H9 (cell line): ENCODE measurements around the gene DGKG. TPM values are rescaled to one million over a fixed set of nuclear protein-coding genes. Genes with fewer than 3 reads are reported as not detected.

ENCODE experiments used
- DNase-seq: peaks from one replicate; pipeline ENCODE4 v3.0.0-alpha.2; 2017
- H2AFZ ChIP-seq: one replicate; pipeline ENCODE4 v1.6.1; 2013; ENCODE audit warnings: mild to moderate bottlenecking, low read length, control low read depth, moderate library complexity
- H2AK5ac ChIP-seq: 2 replicates; pipeline ENCODE4 v1.6.1; 2013; ENCODE audit warnings: low read length, control low read depth, mixed read lengths; ENCODE audit not compliant: insufficient read length
- H2BK120ac ChIP-seq: one replicate; pipeline ENCODE4 v1.6.1; 2013; ENCODE audit warnings: low read depth, mild to moderate bottlenecking, low read length, control low read depth, inconsistent platforms; ENCODE audit not compliant: poor library complexity, severe bottlenecking
- H2BK12ac ChIP-seq: 2 replicates; pipeline ENCODE4 v1.6.1; 2013; ENCODE audit warnings: low read length, control low read depth, mixed read lengths, low read depth; ENCODE audit not compliant: insufficient read length
- H2BK15ac ChIP-seq: 2 replicates; pipeline ENCODE4 v1.6.1; 2013; ENCODE audit warnings: low read depth, low read length, control low read depth
- H2BK20ac ChIP-seq: one replicate; pipeline ENCODE4 v1.6.1; 2013; ENCODE audit warnings: low read depth, mild to moderate bottlenecking, low read length, control low read depth, inconsistent platforms; ENCODE audit not compliant: poor library complexity, severe bottlenecking
- H2BK5ac ChIP-seq: 2 replicates; pipeline ENCODE4 v1.6.1; 2013; ENCODE audit warnings: low read length, control low read depth, mixed read lengths; ENCODE audit not compliant: insufficient read length
- H3K14ac ChIP-seq: 2 replicates; pipeline ENCODE4 v1.6.1; 2013; ENCODE audit warnings: low read length, control low read depth; ENCODE audit not compliant: insufficient read depth
- H3K18ac ChIP-seq: 2 replicates; pipeline ENCODE4 v1.6.1; 2013; ENCODE audit warnings: low read depth, mild to moderate bottlenecking, mixed read lengths, low read length, control low read depth; ENCODE audit not compliant: insufficient read length
- H3K23ac ChIP-seq: 2 replicates; pipeline ENCODE4 v1.6.1; 2013; ENCODE audit warnings: low read length, control low read depth, mixed read lengths, low read depth; ENCODE audit not compliant: insufficient read length
- H3K23me2 ChIP-seq: 2 replicates; pipeline ENCODE4 v1.6.1; 2013; ENCODE audit warnings: low read depth, mild to moderate bottlenecking, mixed read lengths, low read length, control low read depth; ENCODE audit not compliant: insufficient read length, poor library complexity, severe bottlenecking
- H3K27ac ChIP-seq: 2 replicates; pipeline ENCODE4 v1.5.1; 2013; ENCODE audit warnings: low read length, control low read depth, mixed read lengths, low read depth; ENCODE audit not compliant: insufficient read length
- H3K27me3 ChIP-seq: 2 replicates; pipeline ENCODE4 v1.6.1; 2013; ENCODE audit warnings: low read length, control low read depth, inconsistent platforms; ENCODE audit not compliant: insufficient read depth
- H3K4ac ChIP-seq: 2 replicates; pipeline ENCODE4 v1.6.1; 2013; ENCODE audit warnings: low read depth, mild to moderate bottlenecking, control low read depth, inconsistent platforms, low read length, moderate library complexity
- H3K4me1 ChIP-seq: 2 replicates; pipeline ENCODE4 v1.6.1; 2013; ENCODE audit warnings: low read length, control low read depth, inconsistent platforms; ENCODE audit not compliant: insufficient read depth
- H3K4me2 ChIP-seq: 2 replicates; pipeline ENCODE4 v1.6.1; 2013; ENCODE audit warnings: low read length, control low read depth, mixed read lengths; ENCODE audit not compliant: insufficient read length, insufficient read depth
- H3K56ac ChIP-seq: 2 replicates; pipeline ENCODE4 v1.6.1; 2013; ENCODE audit warnings: low read depth, mild to moderate bottlenecking, mixed read lengths, low read length, control low read depth; ENCODE audit not compliant: insufficient read length
- H3K79me1 ChIP-seq: 2 replicates; pipeline ENCODE4 v1.6.1; 2013; ENCODE audit warnings: low read depth, mild to moderate bottlenecking, moderate library complexity, low read length, control low read depth, inconsistent platforms; ENCODE audit not compliant: insufficient read depth, poor library complexity, severe bottlenecking
- H3K79me2 ChIP-seq: 2 replicates; pipeline ENCODE4 v1.6.1; 2013; ENCODE audit warnings: low read length, control low read depth, inconsistent platforms; ENCODE audit not compliant: insufficient read depth
- H3K9ac ChIP-seq: 2 replicates; pipeline ENCODE4 v1.6.1; 2013; ENCODE audit warnings: low read length, control low read depth, mixed read lengths; ENCODE audit not compliant: insufficient read length; ENCODE audit errors: extremely low read depth
- H3K9me3 ChIP-seq: one replicate; pipeline ENCODE4 v1.6.1; 2013; ENCODE audit warnings: low read depth, low read length, inconsistent platforms; ENCODE audit not compliant: control insufficient read depth
- H3T11ph ChIP-seq: one replicate; pipeline ENCODE4 v1.6.1; 2013; ENCODE audit warnings: mild to moderate bottlenecking, low read length, control low read depth, inconsistent platforms
- H4K20me1 ChIP-seq: one replicate; pipeline ENCODE4 v1.6.1; 2013; ENCODE audit not compliant: control insufficient read depth, insufficient read length, insufficient read depth
- H4K5ac ChIP-seq: 2 replicates; pipeline ENCODE4 v1.6.1; 2013; ENCODE audit warnings: low read depth, mild to moderate bottlenecking, mixed read lengths, low read length, control low read depth; ENCODE audit not compliant: insufficient read length
- H4K8ac ChIP-seq: replicated peaks from 2 replicates; pipeline ENCODE4 v1.6.1; 2013; ENCODE audit warnings: low read length, control low read depth, mixed read lengths, low read depth; ENCODE audit not compliant: insufficient read length
- H4K91ac ChIP-seq: 2 replicates; pipeline ENCODE4 v1.6.1; 2013; ENCODE audit warnings: low read depth, mild to moderate bottlenecking, moderate library complexity, mixed read lengths, low read length, control low read depth; ENCODE audit not compliant: insufficient read length
- H3K27ac Mint-ChIP-seq, 3 experiments: 2 replicates in 2 of 3; 3 replicates in 1 of 3; pipeline ENCODE4 v1.8.0; 2020 to 2021; ENCODE audit warnings: mixed read lengths in 3 of 3, mild to moderate bottlenecking in 1 of 3, moderate library complexity in 1 of 3
- H3K27me3 Mint-ChIP-seq: 2 replicates; pipeline ENCODE4 v1.8.0; 2021; ENCODE audit warnings: low read depth, mild to moderate bottlenecking, moderate library complexity, mixed read lengths
- H3K36me3 Mint-ChIP-seq, 3 experiments: 2 replicates in 2 of 3; 3 replicates in 1 of 3; pipeline ENCODE4 v1.8.0; 2020 to 2021; ENCODE audit warnings: low read depth in 3 of 3, mixed read lengths in 3 of 3; ENCODE audit not compliant: insufficient read depth in 1 of 3
- H3K4me1 Mint-ChIP-seq, 2 experiments: 2 replicates each; pipeline ENCODE4 v1.8.0; 2020; ENCODE audit warnings: mixed read lengths in 2 of 2
- H3K4me3 Mint-ChIP-seq, 2 experiments: 2 replicates in 1 of 2; 3 replicates in 1 of 2; pipeline ENCODE4 v1.8.0; 2020 to 2021; ENCODE audit warnings: mild to moderate bottlenecking in 2 of 2, mixed read lengths in 2 of 2, moderate library complexity in 1 of 2
- H3K9me3 Mint-ChIP-seq, 2 experiments: 2 replicates in 1 of 2; 3 replicates in 1 of 2; pipeline ENCODE4 v1.8.0; 2020; ENCODE audit warnings: mild to moderate bottlenecking in 2 of 2, mixed read lengths in 2 of 2, moderate library complexity in 1 of 2
- WGBS: extraction: QIAGEN DNeasy Blood & Tissue Kit; methylation state at CpG from one replicate; pipeline ENCODE4 v1.1.7; 2013; ENCODE audit warnings: missing lambda C conversion rate, low lambda C conversion rate, mixed read lengths; ENCODE audit not compliant: insufficient read length; ENCODE audit errors: extremely low coverage; 5-methylcytosine and 5-hydroxymethylcytosine counted together
- total RNA-seq: library from RNA; stranded (reverse); gene quantifications from 2 replicates; pipeline ENCODE4 v1.2.1, GENCODE V29; 2021
- TF ChIP-seq, protein P1 (sequence below): fragments of 200-600 bp; sonication (generic); conservative IDR thresholded peaks from 3 replicates; pipeline ENCODE4 v1.8.0; 2021; ENCODE audit warnings: antibody characterized with exemption, mild to moderate bottlenecking

Gene DGKG
- total RNA-seq, 1 experiment from 2014 or later, result not detected

DNA sequence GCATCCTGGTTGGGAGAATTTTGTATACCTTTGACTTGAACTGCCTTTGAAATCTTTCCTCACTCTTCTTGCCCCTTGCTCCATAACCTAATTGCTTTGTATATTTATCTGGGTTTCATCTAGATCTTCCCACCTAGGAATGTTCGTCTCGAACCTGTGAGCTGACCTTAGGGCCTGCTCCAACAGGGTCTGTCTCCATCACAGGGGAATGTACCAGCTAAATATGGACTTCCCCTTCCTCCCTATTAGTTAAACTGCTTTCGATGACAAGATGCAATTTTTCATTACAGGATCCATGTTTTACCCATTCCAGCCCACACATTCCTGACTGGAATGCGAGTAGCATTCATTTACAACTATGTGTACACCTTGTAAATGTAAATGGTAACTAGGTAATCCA, 242.5 kb downstream of the DGKG start:
- Histone ChIP-seq H2BK20ac (no peak overlapping the region), H2BK5ac (no peak overlapping the region), H3K9ac (no peak overlapping the region), H2AFZ (no peak overlapping the region), H3T11ph (no peak overlapping the region), H2AK5ac (no peak overlapping the region), H2BK120ac (no peak overlapping the region), H4K8ac (no peak overlapping the region), H4K5ac (no peak overlapping the region), H4K91ac (no peak overlapping the region), H3K18ac (no peak overlapping the region), H3K23me2 (no peaks in the 10 kb centered on the region), H3K79me1 (no peaks in the 10 kb centered on the region), H3K4me2 (no peak overlapping the region), H3K4ac (no peak overlapping the region), H3K23ac (no peak overlapping the region), H3K56ac (no peak overlapping the region), H2BK12ac (no peak overlapping the region), H4K20me1 (no peaks in the 10 kb centered on the region), H3K27me3 (no peaks in the 10 kb centered on the region; the same call in 1 of the 2 replicates), H3K79me2 (no peaks in the 10 kb centered on the region), H2BK15ac (no peak overlapping the region), H3K9me3 (no peaks in the 10 kb centered on the region), H3K14ac (no peak overlapping the region), H3K27ac (no peak overlapping the region), H3K4me1 (peaks cover 10% of the 10 kb centered on the region; the same call in 1 of the 2 replicates)
- no peak overlapping the region for H3K4me3 Mint-ChIP-seq
- no peaks in the 10 kb centered on the region for H3K36me3 Mint-ChIP-seq
- H3K27ac Mint-ChIP-seq, result no peak overlapping the region; a peak in 1 of 7 replicates
- DNase-seq, result no peak
- H3K4me1 Mint-ChIP-seq, result peaks cover 30 to 43% of the 10 kb centered on the region in 2 experiments
- WGBS, result no CpG with 5 or more reads among the region's 4 CpGs
- peaks cover 81% of the 10 kb centered on the region for H3K27me3 Mint-ChIP-seq
- no peaks in the 10 kb centered on the region for H3K9me3 Mint-ChIP-seq
- TF ChIP-seq, protein P1, sequence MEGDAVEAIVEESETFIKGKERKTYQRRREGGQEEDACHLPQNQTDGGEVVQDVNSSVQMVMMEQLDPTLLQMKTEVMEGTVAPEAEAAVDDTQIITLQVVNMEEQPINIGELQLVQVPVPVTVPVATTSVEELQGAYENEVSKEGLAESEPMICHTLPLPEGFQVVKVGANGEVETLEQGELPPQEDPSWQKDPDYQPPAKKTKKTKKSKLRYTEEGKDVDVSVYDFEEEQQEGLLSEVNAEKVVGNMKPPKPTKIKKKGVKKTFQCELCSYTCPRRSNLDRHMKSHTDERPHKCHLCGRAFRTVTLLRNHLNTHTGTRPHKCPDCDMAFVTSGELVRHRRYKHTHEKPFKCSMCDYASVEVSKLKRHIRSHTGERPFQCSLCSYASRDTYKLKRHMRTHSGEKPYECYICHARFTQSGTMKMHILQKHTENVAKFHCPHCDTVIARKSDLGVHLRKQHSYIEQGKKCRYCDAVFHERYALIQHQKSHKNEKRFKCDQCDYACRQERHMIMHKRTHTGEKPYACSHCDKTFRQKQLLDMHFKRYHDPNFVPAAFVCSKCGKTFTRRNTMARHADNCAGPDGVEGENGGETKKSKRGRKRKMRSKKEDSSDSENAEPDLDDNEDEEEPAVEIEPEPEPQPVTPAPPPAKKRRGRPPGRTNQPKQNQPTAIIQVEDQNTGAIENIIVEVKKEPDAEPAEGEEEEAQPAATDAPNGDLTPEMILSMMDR, result no peak
